OCI-LY7 (cell line): ENCODE data around the gene CSTPP1. TPM values are rescaled to one million over a fixed set of nuclear protein-coding genes. Genes with fewer than 3 reads are reported as not detected.

Experiments used
- BruUV-seq: library from RNA; stranded (reverse); fragments of 400-500 nt; replicated peaks from 2 replicates; lab custom pipeline; 2021; lab: Mats Ljungman, UMichigan
- CTCF ChIA-PET: fragments of 300-600 bp; sonication (Branson Sonifier 250); formaldehyde crosslinking; loops from one replicate; lab custom pipeline; 2022; ENCODE audit warnings: antibody characterized with exemption; ENCODE audit not compliant: unreplicated experiment; lab: Charles Lee
- POLR2A ChIA-PET: fragments of 300-600 bp; sonication (Branson Sonifier 250); formaldehyde crosslinking; loops from one replicate; lab custom pipeline; 2022; ENCODE audit warnings: antibody characterized with exemption; lab: Charles Lee
- DNase-seq: peaks from one replicate; pipeline ENCODE4 v3.0.0-alpha.2; 2015; ENCODE audit warnings: low spot score
- H2AFZ ChIP-seq: fragments of 200-600 bp; sonication (generic), shearing (Covaris generic); 2 replicates; pipeline ENCODE4 v1.6.1; 2014; ENCODE audit warnings: mild to moderate bottlenecking, antibody characterized with exemption, low read length, moderate library complexity
- H3K27ac ChIP-seq: fragments of 200-600 bp; sonication (generic); 2 replicates; pipeline ENCODE4 v1.5.1; 2014; ENCODE audit warnings: mixed run types, low read depth, mild to moderate bottlenecking, moderate library complexity, low read length, inconsistent platforms; ENCODE audit not compliant: poor library complexity, severe bottlenecking
- H3K36me3 ChIP-seq: fragments of 200-600 bp; sonication (generic); 2 replicates; pipeline ENCODE4 v1.6.1; 2014; ENCODE audit warnings: mild to moderate bottlenecking, antibody characterized with exemption, low read length, moderate library complexity, mixed read lengths; ENCODE audit not compliant: insufficient read depth
- H3K4me1 ChIP-seq: fragments of 200-600 bp; sonication (generic); 2 replicates; pipeline ENCODE4 v1.5.1; 2014; ENCODE audit warnings: mild to moderate bottlenecking, low read length; ENCODE audit not compliant: insufficient read depth, poor library complexity, severe bottlenecking
- H3K4me2 ChIP-seq: fragments of 200-600 bp; sonication (generic); 2 replicates; pipeline ENCODE4 v1.6.1; 2014; ENCODE audit warnings: mild to moderate bottlenecking, low read length
- H3K4me3 ChIP-seq: fragments of 200-600 bp; sonication (generic); 2 replicates; pipeline ENCODE4 v1.5.1; 2014; ENCODE audit warnings: mild to moderate bottlenecking, low read depth, low read length; ENCODE audit not compliant: poor library complexity, severe bottlenecking
- H3K79me2 ChIP-seq: fragments of 200-600 bp; sonication (generic); 2 replicates; pipeline ENCODE4 v1.6.1; 2016; ENCODE audit warnings: low read depth, mild to moderate bottlenecking, low read length, moderate library complexity, mixed read lengths; ENCODE audit not compliant: insufficient read depth
- H3K9me2 ChIP-seq: fragments of 200-600 bp; sonication (generic); 2 replicates; pipeline ENCODE4 v1.6.1; 2016; ENCODE audit warnings: mild to moderate bottlenecking, low read length, mixed read lengths; ENCODE audit not compliant: insufficient read depth
- H3K9me3 ChIP-seq: fragments of 200-600 bp; sonication (generic); 2 replicates; pipeline ENCODE4 v1.6.1; 2014; ENCODE audit warnings: mild to moderate bottlenecking, mixed run types, low read length, mixed read lengths
- H4K20me1 ChIP-seq: fragments of 200-600 bp; sonication (generic); 2 replicates; pipeline ENCODE4 v1.6.1; 2014; ENCODE audit warnings: mild to moderate bottlenecking, antibody characterized with exemption, low read length, moderate library complexity, mixed read lengths; ENCODE audit not compliant: insufficient read depth
- EZH2phosphoT487 ChIP-seq: fragments of 200-600 bp; sonication (generic); IDR thresholded peaks from 2 replicates; pipeline ENCODE4 v1.6.1; 2018; ENCODE audit warnings: low read depth, borderline replicate concordance, mild to moderate bottlenecking, mixed run types, antibody characterized with exemption, low read length, moderate library complexity, mixed read lengths
- intact Hi-C: fragments of 100-400 bp; cut with micrococcal nuclease; formaldehyde crosslinking; loops from one replicate; pipeline ENCODE4 v1.10.0; 2022; ENCODE audit not compliant: unreplicated experiment
- total RNA-seq, 2 experiments: library from RNA; depleted of rRNA in 1 of 2; stranded (reverse); fragments of >200 nt in 1 of 2; shearing (Covaris generic) in 1 of 2; gene quantifications; 2 replicates each; pipeline ENCODE4 v1.2.3, GENCODE V29; 2014 to 2022
- TF ChIP-seq, protein P1 (sequence below): fragments of 200-600 bp; sonication (generic); conservative IDR thresholded peaks from 2 replicates; pipeline ENCODE4 v1.5.1; 2014; ENCODE audit warnings: mild to moderate bottlenecking, antibody characterized with exemption, low read length, moderate library complexity, mixed read lengths

The CSTPP1 gene
- total RNA-seq, 2 experiments from 2014 or later, result 39.6 to 43.1 TPM

DNA sequence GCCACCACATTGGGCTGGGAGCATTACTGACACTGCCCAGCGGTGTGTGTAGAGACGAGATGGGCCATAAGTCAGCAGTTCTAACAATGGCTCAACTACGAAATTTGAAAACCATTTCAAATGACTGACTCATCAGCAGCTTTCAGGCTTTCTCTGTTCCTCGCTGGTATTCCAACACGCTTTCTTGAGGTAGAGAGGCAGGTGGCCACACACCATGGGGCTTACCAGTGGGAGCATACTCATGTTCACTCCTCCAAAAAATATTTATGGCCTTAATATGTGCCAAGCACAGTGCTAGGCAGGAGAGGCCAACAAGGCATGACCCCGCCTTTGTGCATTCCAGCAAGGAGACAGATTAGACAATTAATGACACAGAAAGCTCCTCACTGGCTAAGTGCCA, 219.8 kb downstream of the CSTPP1 start:
- Histone ChIP-seq H3K4me2 (no peak overlapping the region), H3K4me3 (no peak overlapping the region), H3K9me2 (no peaks in the 10 kb centered on the region), H2AFZ (no peak overlapping the region), H3K27ac (peak overlapping the region; percentile 95), H3K4me1 (peaks cover 78% of the 10 kb centered on the region), H3K36me3 (peaks cover 31% of the 10 kb centered on the region; the same call in 1 of the 2 replicates), H3K79me2 (no peaks in the 10 kb centered on the region), H4K20me1 (no peaks in the 10 kb centered on the region), H3K9me3 (no peaks in the 10 kb centered on the region)
- ChIA-PET CTCF (no interaction called here), POLR2A (interaction anchor here (0.9 kb wide), 1 partner anchor 19 kb away, joined by 3 read pairs; no protein-coding TSS in a partner anchor)
- DNase-seq, result no peak
- BruUV-seq, result no TSS peak
- no peak for TF ChIP-seq EZH2phosphoT487
- TF ChIP-seq, protein P1, sequence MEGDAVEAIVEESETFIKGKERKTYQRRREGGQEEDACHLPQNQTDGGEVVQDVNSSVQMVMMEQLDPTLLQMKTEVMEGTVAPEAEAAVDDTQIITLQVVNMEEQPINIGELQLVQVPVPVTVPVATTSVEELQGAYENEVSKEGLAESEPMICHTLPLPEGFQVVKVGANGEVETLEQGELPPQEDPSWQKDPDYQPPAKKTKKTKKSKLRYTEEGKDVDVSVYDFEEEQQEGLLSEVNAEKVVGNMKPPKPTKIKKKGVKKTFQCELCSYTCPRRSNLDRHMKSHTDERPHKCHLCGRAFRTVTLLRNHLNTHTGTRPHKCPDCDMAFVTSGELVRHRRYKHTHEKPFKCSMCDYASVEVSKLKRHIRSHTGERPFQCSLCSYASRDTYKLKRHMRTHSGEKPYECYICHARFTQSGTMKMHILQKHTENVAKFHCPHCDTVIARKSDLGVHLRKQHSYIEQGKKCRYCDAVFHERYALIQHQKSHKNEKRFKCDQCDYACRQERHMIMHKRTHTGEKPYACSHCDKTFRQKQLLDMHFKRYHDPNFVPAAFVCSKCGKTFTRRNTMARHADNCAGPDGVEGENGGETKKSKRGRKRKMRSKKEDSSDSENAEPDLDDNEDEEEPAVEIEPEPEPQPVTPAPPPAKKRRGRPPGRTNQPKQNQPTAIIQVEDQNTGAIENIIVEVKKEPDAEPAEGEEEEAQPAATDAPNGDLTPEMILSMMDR, result no peak
- intact Hi-C loops, result no loop called here

DNA sequence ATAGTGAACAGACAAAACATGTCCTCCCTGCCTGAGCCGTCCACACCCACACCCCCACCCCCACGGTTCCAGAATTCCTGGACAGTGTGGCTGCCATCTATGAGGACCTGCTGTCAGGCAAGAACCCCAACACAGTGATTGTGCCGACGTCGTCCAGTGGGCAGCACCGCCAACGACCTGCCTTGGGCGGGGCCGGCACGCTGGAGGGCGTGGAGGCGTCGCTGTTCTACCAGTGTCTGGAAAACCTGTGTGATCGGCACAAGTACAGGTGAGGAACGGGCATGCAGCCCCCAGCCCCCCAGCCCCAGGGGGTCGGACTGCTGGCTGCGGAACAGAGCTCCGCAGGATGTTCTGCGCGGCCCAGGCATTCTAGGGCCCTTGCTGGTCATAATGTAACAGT, 220.4 kb downstream of the CSTPP1 start:
- ChIA-PET POLR2A (no interaction called here), CTCF (no interaction called here)
- no peak overlapping the region for H3K27ac ChIP-seq
- TF ChIP-seq, protein P1, result no peak
- TF ChIP-seq EZH2phosphoT487, result no peak
- BruUV-seq, result no TSS peak
- DNase-seq, result no peak
- H4K20me1 ChIP-seq, result no peaks in the 10 kb centered on the region
- H3K4me1 ChIP-seq, result peaks cover 74% of the 10 kb centered on the region
- peaks cover 37% of the 10 kb centered on the region; the same call in 1 of the 2 replicates for H3K36me3 ChIP-seq
- no peaks in the 10 kb centered on the region for H3K79me2 ChIP-seq
- H3K4me2 ChIP-seq, result no peak overlapping the region
- no peaks in the 10 kb centered on the region for H3K9me3 ChIP-seq
- H3K9me2 ChIP-seq, result no peaks in the 10 kb centered on the region
- intact Hi-C loops, result no loop called here
- no peak overlapping the region for H3K4me3 ChIP-seq
- no peak overlapping the region for H2AFZ ChIP-seq

DNA sequence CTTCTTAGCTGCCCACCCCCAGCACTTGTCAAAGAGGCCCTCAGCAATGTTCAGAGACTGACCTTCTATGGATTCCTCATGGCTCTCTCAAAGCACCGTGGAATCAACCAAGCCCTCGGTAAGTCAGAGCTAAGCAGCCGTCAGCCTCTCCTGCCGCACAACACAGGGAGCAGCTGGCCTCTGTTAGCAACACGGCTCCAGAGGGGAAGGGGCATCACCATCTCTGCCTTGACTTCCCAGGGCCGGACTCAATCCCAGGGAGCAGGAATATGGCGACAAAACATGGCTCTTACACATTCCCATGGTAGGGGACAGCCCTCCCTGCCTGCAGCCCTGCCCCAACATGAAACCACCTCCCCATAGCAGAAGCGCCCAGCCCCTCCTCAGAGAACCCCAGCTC, 221.2 kb downstream of the CSTPP1 start:
- peaks cover 44% of the 10 kb centered on the region for H3K36me3 ChIP-seq
- no peaks in the 10 kb centered on the region for H3K79me2 ChIP-seq
- H4K20me1 ChIP-seq, result no peaks in the 10 kb centered on the region
- no peak overlapping the region for H3K4me3 ChIP-seq
- peaks cover 66% of the 10 kb centered on the region for H3K4me1 ChIP-seq
- H3K4me2 ChIP-seq, result no peak overlapping the region
- H2AFZ ChIP-seq, result no peak overlapping the region
- peak overlapping the region; percentile 28 for H3K27ac ChIP-seq
- no peaks in the 10 kb centered on the region for H3K9me3 ChIP-seq
- no peaks in the 10 kb centered on the region for H3K9me2 ChIP-seq
- intact Hi-C loops, result no loop called here
- CTCF ChIA-PET, result no interaction called here
- POLR2A ChIA-PET, result interaction anchor here (0.5 to 0.7 kb wide), 2 partner anchors 35 to 270 kb away, joined by 3 read pairs; no protein-coding TSS in a partner anchor
- no peak for TF ChIP-seq EZH2phosphoT487
- TF ChIP-seq, protein P1, result no peak
- no peak for DNase-seq
- no TSS peak for BruUV-seq
